OCI-LY7 (cell line): ENCODE measurements around the gene VSX1. TPM values are rescaled to one million over a fixed set of nuclear protein-coding genes. Genes with fewer than 3 reads are reported as not detected.

ENCODE experiments used
- BruUV-seq: library from RNA; stranded (reverse); fragments of 400-500 nt; replicated peaks from 2 replicates; lab custom pipeline; 2021; lab: Mats Ljungman, UMichigan
- CTCF ChIA-PET: fragments of 300-600 bp; sonication (Branson Sonifier 250); formaldehyde crosslinking; loops from one replicate; lab custom pipeline; 2022; ENCODE audit warnings: antibody characterized with exemption; ENCODE audit not compliant: unreplicated experiment; lab: Charles Lee
- POLR2A ChIA-PET: fragments of 300-600 bp; sonication (Branson Sonifier 250); formaldehyde crosslinking; loops from one replicate; lab custom pipeline; 2022; ENCODE audit warnings: antibody characterized with exemption; lab: Charles Lee
- DNase-seq: peaks from one replicate; pipeline ENCODE4 v3.0.0-alpha.2; 2015; ENCODE audit warnings: low spot score
- H2AFZ ChIP-seq: fragments of 200-600 bp; sonication (generic), shearing (Covaris generic); 2 replicates; pipeline ENCODE4 v1.6.1; 2014; ENCODE audit warnings: mild to moderate bottlenecking, antibody characterized with exemption, low read length, moderate library complexity
- H3K27ac ChIP-seq: fragments of 200-600 bp; sonication (generic); 2 replicates; pipeline ENCODE4 v1.5.1; 2014; ENCODE audit warnings: mixed run types, low read depth, mild to moderate bottlenecking, moderate library complexity, low read length, inconsistent platforms; ENCODE audit not compliant: poor library complexity, severe bottlenecking
- H3K36me3 ChIP-seq: fragments of 200-600 bp; sonication (generic); 2 replicates; pipeline ENCODE4 v1.6.1; 2014; ENCODE audit warnings: mild to moderate bottlenecking, antibody characterized with exemption, low read length, moderate library complexity, mixed read lengths; ENCODE audit not compliant: insufficient read depth
- H3K4me1 ChIP-seq: fragments of 200-600 bp; sonication (generic); 2 replicates; pipeline ENCODE4 v1.5.1; 2014; ENCODE audit warnings: mild to moderate bottlenecking, low read length; ENCODE audit not compliant: insufficient read depth, poor library complexity, severe bottlenecking
- H3K4me2 ChIP-seq: fragments of 200-600 bp; sonication (generic); 2 replicates; pipeline ENCODE4 v1.6.1; 2014; ENCODE audit warnings: mild to moderate bottlenecking, low read length
- H3K4me3 ChIP-seq: fragments of 200-600 bp; sonication (generic); 2 replicates; pipeline ENCODE4 v1.5.1; 2014; ENCODE audit warnings: mild to moderate bottlenecking, low read depth, low read length; ENCODE audit not compliant: poor library complexity, severe bottlenecking
- H3K79me2 ChIP-seq: fragments of 200-600 bp; sonication (generic); 2 replicates; pipeline ENCODE4 v1.6.1; 2016; ENCODE audit warnings: low read depth, mild to moderate bottlenecking, low read length, moderate library complexity, mixed read lengths; ENCODE audit not compliant: insufficient read depth
- H3K9me2 ChIP-seq: fragments of 200-600 bp; sonication (generic); 2 replicates; pipeline ENCODE4 v1.6.1; 2016; ENCODE audit warnings: mild to moderate bottlenecking, low read length, mixed read lengths; ENCODE audit not compliant: insufficient read depth
- H3K9me3 ChIP-seq: fragments of 200-600 bp; sonication (generic); 2 replicates; pipeline ENCODE4 v1.6.1; 2014; ENCODE audit warnings: mild to moderate bottlenecking, mixed run types, low read length, mixed read lengths
- H4K20me1 ChIP-seq: fragments of 200-600 bp; sonication (generic); 2 replicates; pipeline ENCODE4 v1.6.1; 2014; ENCODE audit warnings: mild to moderate bottlenecking, antibody characterized with exemption, low read length, moderate library complexity, mixed read lengths; ENCODE audit not compliant: insufficient read depth
- EZH2phosphoT487 ChIP-seq: fragments of 200-600 bp; sonication (generic); IDR thresholded peaks from 2 replicates; pipeline ENCODE4 v1.6.1; 2018; ENCODE audit warnings: low read depth, borderline replicate concordance, mild to moderate bottlenecking, mixed run types, antibody characterized with exemption, low read length, moderate library complexity, mixed read lengths
- intact Hi-C: fragments of 100-400 bp; cut with micrococcal nuclease; formaldehyde crosslinking; loops from one replicate; pipeline ENCODE4 v1.10.0; 2022; ENCODE audit not compliant: unreplicated experiment
- total RNA-seq, 2 experiments: library from RNA; depleted of rRNA in 1 of 2; stranded (reverse); fragments of >200 nt in 1 of 2; shearing (Covaris generic) in 1 of 2; gene quantifications; 2 replicates each; pipeline ENCODE4 v1.2.3, GENCODE V29; 2014 to 2022
- TF ChIP-seq, protein P1 (sequence below): fragments of 200-600 bp; sonication (generic); conservative IDR thresholded peaks from 2 replicates; pipeline ENCODE4 v1.5.1; 2014; ENCODE audit warnings: mild to moderate bottlenecking, antibody characterized with exemption, low read length, moderate library complexity, mixed read lengths

VSX1 gene
- total RNA-seq, 2 experiments from 2014 or later: not detected

DNA sequence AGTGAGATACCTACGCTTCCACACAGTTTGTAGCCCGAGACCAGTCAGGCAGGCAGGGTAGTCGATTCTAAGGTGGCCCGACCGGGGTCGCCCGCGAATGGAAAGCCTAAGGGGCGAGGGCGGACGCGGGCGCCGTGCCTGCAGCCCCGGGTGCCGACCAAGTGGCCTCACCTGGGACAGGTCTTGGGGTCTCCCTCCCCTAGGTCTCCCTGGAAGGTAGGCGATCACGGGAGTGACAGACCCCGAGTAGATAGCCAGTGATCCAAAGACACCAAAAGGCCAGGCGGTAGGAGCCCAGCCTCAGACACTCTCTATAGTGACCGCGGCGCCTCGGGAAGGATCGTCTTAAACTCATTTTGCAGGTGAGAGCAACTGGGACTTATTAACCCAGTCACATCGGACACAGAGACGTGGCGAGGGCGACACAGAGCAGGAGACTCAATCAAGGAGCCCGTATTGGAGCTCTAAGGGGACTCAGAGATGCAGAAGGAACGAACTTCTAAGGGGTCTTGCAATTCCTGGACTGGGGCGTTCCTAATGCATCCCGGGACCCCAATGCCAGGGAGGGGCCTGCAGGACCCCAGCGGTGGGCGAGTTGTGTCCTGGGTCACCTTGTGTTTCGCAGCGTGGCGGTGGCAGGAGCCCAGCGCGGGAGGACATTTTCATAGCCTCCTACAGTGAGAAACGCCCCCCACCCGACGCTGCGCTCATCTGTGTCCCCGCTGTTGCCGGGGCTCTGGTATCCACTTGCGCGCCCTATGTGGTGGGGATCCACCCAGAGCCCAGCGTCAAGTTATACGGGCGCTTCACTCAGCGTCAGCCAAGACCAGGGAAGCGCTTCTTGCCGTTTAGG is 2.1 kb upstream of the VSX1 start:
- H3K36me3 ChIP-seq: no peaks in the 10 kb centered on the region
- no peaks in the 10 kb centered on the region for H4K20me1 ChIP-seq
- no peak for TF ChIP-seq EZH2phosphoT487
- TF ChIP-seq, protein P1, sequence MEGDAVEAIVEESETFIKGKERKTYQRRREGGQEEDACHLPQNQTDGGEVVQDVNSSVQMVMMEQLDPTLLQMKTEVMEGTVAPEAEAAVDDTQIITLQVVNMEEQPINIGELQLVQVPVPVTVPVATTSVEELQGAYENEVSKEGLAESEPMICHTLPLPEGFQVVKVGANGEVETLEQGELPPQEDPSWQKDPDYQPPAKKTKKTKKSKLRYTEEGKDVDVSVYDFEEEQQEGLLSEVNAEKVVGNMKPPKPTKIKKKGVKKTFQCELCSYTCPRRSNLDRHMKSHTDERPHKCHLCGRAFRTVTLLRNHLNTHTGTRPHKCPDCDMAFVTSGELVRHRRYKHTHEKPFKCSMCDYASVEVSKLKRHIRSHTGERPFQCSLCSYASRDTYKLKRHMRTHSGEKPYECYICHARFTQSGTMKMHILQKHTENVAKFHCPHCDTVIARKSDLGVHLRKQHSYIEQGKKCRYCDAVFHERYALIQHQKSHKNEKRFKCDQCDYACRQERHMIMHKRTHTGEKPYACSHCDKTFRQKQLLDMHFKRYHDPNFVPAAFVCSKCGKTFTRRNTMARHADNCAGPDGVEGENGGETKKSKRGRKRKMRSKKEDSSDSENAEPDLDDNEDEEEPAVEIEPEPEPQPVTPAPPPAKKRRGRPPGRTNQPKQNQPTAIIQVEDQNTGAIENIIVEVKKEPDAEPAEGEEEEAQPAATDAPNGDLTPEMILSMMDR: no peak
- no peak overlapping the region for H3K4me3 ChIP-seq
- H3K4me1 ChIP-seq: no peaks in the 10 kb centered on the region
- ChIA-PET POLR2A (no interaction called here), CTCF (no interaction called here)
- H3K27ac ChIP-seq: no peak overlapping the region
- no TSS peak for BruUV-seq
- intact Hi-C loops: no loop called here
- no peak overlapping the region for H2AFZ ChIP-seq
- no peak overlapping the region for H3K4me2 ChIP-seq
- no peaks in the 10 kb centered on the region for H3K9me2 ChIP-seq
- no peaks in the 10 kb centered on the region for H3K79me2 ChIP-seq
- no peak for DNase-seq
- H3K9me3 ChIP-seq: no peaks in the 10 kb centered on the region

DNA sequence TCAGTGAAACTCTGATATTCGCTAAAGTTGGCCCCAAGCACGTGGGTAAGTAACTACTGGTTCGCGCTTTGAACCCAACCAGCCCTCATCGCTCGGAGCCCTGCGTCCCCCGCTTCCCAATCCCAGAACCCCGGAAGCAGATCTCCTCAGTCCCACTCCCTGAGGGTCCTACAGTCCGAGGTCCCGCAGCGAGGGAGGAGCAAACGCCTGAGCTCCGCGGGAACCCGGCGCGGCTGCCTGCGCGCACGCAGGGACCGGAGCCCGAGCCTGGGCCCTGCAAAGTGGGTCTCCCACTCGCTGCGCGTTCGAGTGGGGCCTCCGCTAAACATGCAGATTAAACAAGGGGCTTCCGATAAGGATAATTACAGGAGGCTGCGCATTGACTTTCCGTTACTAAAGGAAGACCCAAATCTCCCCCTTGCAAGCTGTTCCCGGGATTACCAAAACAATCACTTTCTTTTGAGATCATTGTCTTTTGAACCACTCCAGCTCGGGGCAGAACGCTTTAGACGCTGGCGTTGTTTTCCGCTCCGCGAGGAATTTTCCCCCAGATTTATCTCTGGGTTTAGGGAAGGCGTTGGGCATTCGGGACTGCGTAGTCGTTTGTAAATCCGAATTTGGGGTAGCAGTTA is 1.3 kb upstream of the VSX1 start:
- no peaks in the 10 kb centered on the region for H3K9me2 ChIP-seq
- intact Hi-C loops: no loop called here
- H3K79me2 ChIP-seq: no peaks in the 10 kb centered on the region
- H3K9me3 ChIP-seq: no peaks in the 10 kb centered on the region
- H4K20me1 ChIP-seq: no peaks in the 10 kb centered on the region
- DNase-seq: no peak
- TF ChIP-seq EZH2phosphoT487: no peak
- TF ChIP-seq, protein P1: no peak
- H3K4me1 ChIP-seq: no peaks in the 10 kb centered on the region
- no peak overlapping the region for H3K27ac ChIP-seq
- ChIA-PET CTCF (no interaction called here), POLR2A (interaction anchor here (0.8 kb wide), 1 partner anchor 8 kb away, joined by 3 read pairs; no protein-coding TSS in a partner anchor)
- no peak overlapping the region for H3K4me3 ChIP-seq
- no peak overlapping the region for H2AFZ ChIP-seq
- no TSS peak for BruUV-seq
- H3K4me2 ChIP-seq: no peak overlapping the region
- H3K36me3 ChIP-seq: no peaks in the 10 kb centered on the region
